ENCODE measurements around the gene RNGTT. TPM values are rescaled to one million over a fixed set of nuclear protein-coding genes. Genes with fewer than 3 reads are reported as not detected.

The RNGTT gene
- total RNA-seq, 1 experiment from 2014 or later, result 15.7 TPM

GRCh38 chr6:88764081-88764480 is 199.3 kb downstream of the RNGTT start:
- Histone ChIP-seq H3K27me3 (ENCODE audit: low read length) (no peaks in the 10 kb centered on the region), H3K9me3 (ENCODE audit: low read length) (no peaks in the 10 kb centered on the region), H3K27ac (ENCODE audit: low read length) (no peak overlapping the region), H3K79me2 (ENCODE audit: low read length) (no peaks in the 10 kb centered on the region), H3K9ac (ENCODE audit: low read length) (no peak overlapping the region), H3K36me3 (ENCODE audit: low read depth, low read length) (no peaks in the 10 kb centered on the region), H3K4me1 (ENCODE audit: insufficient read depth, low read length) (peaks cover 24% of the 10 kb centered on the region; the same call in 1 of the 2 replicates), H3K4me2 (ENCODE audit: low read length) (no peak overlapping the region), H3K9me2 (replicated peaks; ENCODE audit: low read length) (no peaks in the 10 kb centered on the region), H4K20me1 (ENCODE audit: low read length) (no peaks in the 10 kb centered on the region), H3K4me3 (ENCODE audit: low read length) (no peak overlapping the region), H2AFZ (ENCODE audit: low read length) (no peak overlapping the region), H3F3A (ENCODE audit: low read length, unreplicated experiment) (no peaks in the 10 kb centered on the region)
- no peak for DNase-seq
- intact Hi-C loops (cut with micrococcal nuclease), result no loop called here
- ChIA-PET CTCF (no interaction called here), POLR2A (ENCODE audit: unreplicated experiment) (no interaction called here)
- BruUV-seq (replicated peaks), result no TSS peak
- TF ChIP-seq EZH2phosphoT487 (IDR thresholded peaks at IDR 0.05; ENCODE audit: borderline replicate concordance, low read length), result no peak
- no peak for TF ChIP-seq CTCF (conservative IDR thresholded peaks at IDR 0.05; ENCODE audit: low read depth, low read length)
- TF ChIP-seq EZH2 (IDR thresholded peaks at IDR 0.05; ENCODE audit: low read length, unreplicated experiment), result no peak
- no peak for ATAC-seq

GRCh38 chr6:88763160-88763559 is 200.3 kb downstream of the RNGTT start:
- Histone ChIP-seq H3K27me3 (ENCODE audit: low read length) (no peaks in the 10 kb centered on the region), H3F3A (ENCODE audit: low read length, unreplicated experiment) (no peaks in the 10 kb centered on the region), H3K9ac (ENCODE audit: low read length) (no peak overlapping the region), H3K36me3 (ENCODE audit: low read depth, low read length) (no peaks in the 10 kb centered on the region), H3K9me2 (replicated peaks; ENCODE audit: low read length) (no peaks in the 10 kb centered on the region), H4K20me1 (ENCODE audit: low read length) (no peaks in the 10 kb centered on the region), H3K9me3 (ENCODE audit: low read length) (no peaks in the 10 kb centered on the region), H3K4me1 (ENCODE audit: insufficient read depth, low read length) (peaks cover 24% of the 10 kb centered on the region; the same call in 1 of the 2 replicates), H3K4me3 (ENCODE audit: low read length) (no peak overlapping the region), H3K27ac (ENCODE audit: low read length) (peak overlapping the region; percentile 20; the same call in 1 of the 2 replicates), H3K4me2 (ENCODE audit: low read length) (no peak overlapping the region), H3K79me2 (ENCODE audit: low read length) (no peaks in the 10 kb centered on the region), H2AFZ (ENCODE audit: low read length) (no peak overlapping the region)
- ChIA-PET POLR2A (ENCODE audit: unreplicated experiment) (no interaction called here), CTCF (no interaction called here)
- intact Hi-C loops (cut with micrococcal nuclease), result no loop called here
- TF ChIP-seq EZH2phosphoT487 (IDR thresholded peaks at IDR 0.05; ENCODE audit: borderline replicate concordance, low read length) (no peak), EZH2 (IDR thresholded peaks at IDR 0.05; ENCODE audit: low read length, unreplicated experiment) (no peak), CTCF (conservative IDR thresholded peaks at IDR 0.05; ENCODE audit: low read depth, low read length) (no peak)
- peak; percentile 25 for ATAC-seq
- BruUV-seq (replicated peaks), result no TSS peak
- peak; percentile 41 for DNase-seq

- Histone ChIP-seq H3K9me2 (replicated peaks; ENCODE audit: low read length) (no peaks in the 10 kb centered on the region), H3K27me3 (ENCODE audit: low read length) (no peaks in the 10 kb centered on the region), H3F3A (ENCODE audit: low read length, unreplicated experiment) (no peaks in the 10 kb centered on the region), H3K4me1 (ENCODE audit: insufficient read depth, low read length) (peaks cover 24% of the 10 kb centered on the region; the same call in 1 of the 2 replicates), H3K9ac (ENCODE audit: low read length) (no peak overlapping the region), H3K4me3 (ENCODE audit: low read length) (no peak overlapping the region), H3K27ac (ENCODE audit: low read length) (no peak overlapping the region), H2AFZ (ENCODE audit: low read length) (no peak overlapping the region), H4K20me1 (ENCODE audit: low read length) (no peaks in the 10 kb centered on the region), H3K36me3 (ENCODE audit: low read depth, low read length) (no peaks in the 10 kb centered on the region), H3K9me3 (ENCODE audit: low read length) (no peaks in the 10 kb centered on the region), H3K4me2 (ENCODE audit: low read length) (no peak overlapping the region), H3K79me2 (ENCODE audit: low read length) (no peaks in the 10 kb centered on the region)
- no peak for ATAC-seq
- DNase-seq, result peak; percentile 9
- ChIA-PET POLR2A (ENCODE audit: unreplicated experiment) (interaction anchor here (0.7 kb wide), 1 partner anchor 44 kb away, joined by 21 read pairs; no protein-coding TSS in a partner anchor), CTCF (no interaction called here)
- TF ChIP-seq CTCF (conservative IDR thresholded peaks at IDR 0.05; ENCODE audit: low read depth, low read length) (peak; percentile 29; the same call in 1 of the 2 replicates), EZH2phosphoT487 (IDR thresholded peaks at IDR 0.05; ENCODE audit: borderline replicate concordance, low read length) (no peak)
- intact Hi-C loops (cut with micrococcal nuclease), result no loop called here
- BruUV-seq (replicated peaks), result no TSS peak
These were observed 202.0 kb downstream of the RNGTT start for GRCh38 chr6:88761237-88762031.

Data from PC-3 (cell line).